ENCODE data around the gene PSD.

Gene PSD

GRCh38 chr10:102402512-102402896 is 16.1 kb downstream of the PSD start:
- no peak for DNase-seq

GRCh38 chr10:102401735-102402511 is 16.7 kb downstream of the PSD start:
- no peak for DNase-seq

- DNase-seq = no peak
Observed at GRCh38 chr10:102401342-102401654, 17.3 kb downstream of the PSD start.

GRCh38 chr10:102400598-102401341 is 17.8 kb downstream of the PSD start:
- DNase-seq = no peak

GRCh38 chr10:102400076-102400475 is 18.5 kb downstream of the PSD start:
- no peak for DNase-seq

GRCh38 chr10:102399217-102400021 is 19.2 kb downstream of the PSD start:
- no peak for DNase-seq

- no peak for DNase-seq
Observed at GRCh38 chr10:102398172-102399020, 20.2 kb downstream of the PSD start.

- DNase-seq = no peak
Observed at GRCh38 chr10:102397222-102398171, 21.1 kb downstream of the PSD start.

GRCh38 chr10:102396730-102397151 is 21.8 kb downstream of the PSD start:
- no peak for DNase-seq

GRCh38 chr10:102396317-102396650 is 22.3 kb downstream of the PSD start:
- no peak for DNase-seq

GRCh38 chr10:102395400-102396316 is 22.9 kb downstream of the PSD start, which contains the start of gene NFKB2:
TSS of gene NFKB2 (plus strand) at chr10:102395705. CDS start at chr10:102395960, 255 bp downstream.
- DNase-seq = no peak

GRCh38 chr10:102394801-102395399 is 23.7 kb downstream of the PSD start:
- DNase-seq = no peak

GRCh38 chr10:102394079-102394800 is 24.3 kb downstream of the PSD start:
- no peak for DNase-seq

- DNase-seq = no peak
Observed at GRCh38 chr10:102393411-102394078, 25.0 kb downstream of the PSD start.

- DNase-seq = no peak
Observed at GRCh38 chr10:102392306-102392705, 26.3 kb downstream of the PSD start.

GRCh38 chr10:102389894-102390293 is 28.7 kb downstream of the PSD start:
- DNase-seq = no peak

- no peak for DNase-seq
Observed at GRCh38 chr10:102384606-102385429, 33.8 kb downstream of the PSD start.

- DNase-seq = no peak
Observed at GRCh38 chr10:102384053-102384452, 34.5 kb downstream of the PSD start.
